Measurements from ENCODE around the gene CASQ1. TPM values are rescaled to one million over a fixed set of nuclear protein-coding genes. Genes with fewer than 3 reads are reported as not detected.
A peak's percentile ranks its signal among the peaks of the same experiment; 100 is the strongest.

The CASQ1 gene
- polyA plus RNA-seq (2013, experiment 1 of 2; ENCODE audit: insufficient read length) = 1.8 TPM
- 2.0 TPM for polyA plus RNA-seq (2013, experiment 2 of 2; ENCODE audit: insufficient read length)

GRCh38 chr1:160189649-160190625 lies at the start of gene CASQ1:
TSS of gene CASQ1 (plus strand) at chr1:160190575. CDS start at chr1:160190752, 177 bp downstream.
- peak; percentile 60 for DNase-seq

GRCh38 chr1:160143695-160144094 lies 46.7 kb upstream of the CASQ1 start:
- no peak for DNase-seq

- peak; percentile 30 for DNase-seq
Observed at GRCh38 chr1:160144921-160145320, 45.5 kb upstream of the CASQ1 start.

- DNase-seq = no peak
Observed at GRCh38 chr1:160146107-160146506, 44.3 kb upstream of the CASQ1 start.

- DNase-seq = no peak
Observed at GRCh38 chr1:160148121-160148520, 42.3 kb upstream of the CASQ1 start.

- DNase-seq = peak; percentile 40
Observed at GRCh38 chr1:160149233-160149632, 41.1 kb upstream of the CASQ1 start.

- peak; percentile 81 for DNase-seq
Observed at GRCh38 chr1:160149716-160150115, 40.7 kb upstream of the CASQ1 start.

- DNase-seq = no peak
Observed at GRCh38 chr1:160151303-160151702, 39.1 kb upstream of the CASQ1 start, which contains the start of gene ATP1A4. TSS of gene ATP1A4 (plus strand) at chr1:160151603. CDS start at chr1:160152041, 438 bp downstream.

- no peak for DNase-seq
Observed at GRCh38 chr1:160154790-160155189, 35.6 kb upstream of the CASQ1 start.

- DNase-seq = no peak
Observed at GRCh38 chr1:160156361-160156760, 34.0 kb upstream of the CASQ1 start.

GRCh38 chr1:160157174-160157573 lies 33.2 kb upstream of the CASQ1 start:
- DNase-seq = no peak

- DNase-seq = peak; percentile 16
Observed at GRCh38 chr1:160158031-160158430, 32.3 kb upstream of the CASQ1 start.

GRCh38 chr1:160158534-160158933 lies 31.8 kb upstream of the CASQ1 start:
- DNase-seq = no peak

- peak; percentile 32 for DNase-seq
Observed at GRCh38 chr1:160159846-160160245, 30.5 kb upstream of the CASQ1 start.

GRCh38 chr1:160161965-160162705 lies 28.2 kb upstream of the CASQ1 start:
- peak; percentile 24 for DNase-seq

- DNase-seq = no peak
Observed at GRCh38 chr1:160162931-160163330, 27.4 kb upstream of the CASQ1 start.

GRCh38 chr1:160163615-160164014 lies 26.8 kb upstream of the CASQ1 start:
- DNase-seq = no peak

GRCh38 chr1:160164121-160164520 lies 26.3 kb upstream of the CASQ1 start:
- DNase-seq = no peak

- DNase-seq = no peak
Observed at GRCh38 chr1:160166166-160166868, 24.1 kb upstream of the CASQ1 start.

GRCh38 chr1:160167056-160167455 lies 23.3 kb upstream of the CASQ1 start:
- DNase-seq = no peak

- peak; percentile 15 for DNase-seq
Observed at GRCh38 chr1:160167580-160167979, 22.8 kb upstream of the CASQ1 start.

- no peak for DNase-seq
Observed at GRCh38 chr1:160168016-160168415, 22.4 kb upstream of the CASQ1 start.
